Smooth muscle cell (in vitro differentiated cells): ENCODE data around the gene HOXB6. TPM values are rescaled to one million over a fixed set of nuclear protein-coding genes. Genes with fewer than 3 reads are reported as not detected.

Experiments
- DNase-seq: peaks from one replicate; lab custom pipeline; 2025; ENCODE audit not compliant: unreplicated experiment; lab: John Stamatoyannopoulos, UW
- H2AFZ ChIP-seq: fragments of 200-600 bp; sonication (generic); 2 replicates; pipeline ENCODE4 v1.6.0; 2016; ENCODE audit warnings: antibody characterized with exemption, low read depth, mild to moderate bottlenecking
- H3F3A ChIP-seq: fragments of 200-600 bp; sonication (generic); 2 replicates; pipeline ENCODE4 v1.6.0; 2017; ENCODE audit warnings: antibody characterized with exemption, low read depth
- H3K27ac ChIP-seq: fragments of 200-600 bp; sonication (generic); 2 replicates; pipeline ENCODE4 v1.5.1; 2016; ENCODE audit warnings: low read depth, mild to moderate bottlenecking
- H3K27me3 ChIP-seq: fragments of 200-600 bp; sonication (generic); 2 replicates; pipeline ENCODE4 v1.6.1; 2016; ENCODE audit warnings: low read depth, mild to moderate bottlenecking
- H3K36me3 ChIP-seq: fragments of 200-600 bp; sonication (generic); 2 replicates; pipeline ENCODE4 v1.5.1; 2016; ENCODE audit warnings: low read depth
- H3K4me1 ChIP-seq: fragments of 200-600 bp; sonication (generic); 2 replicates; pipeline ENCODE4 v1.5.1; 2016; ENCODE audit warnings: low read depth
- H3K4me2 ChIP-seq: fragments of 200-600 bp; sonication (generic); 2 replicates; pipeline ENCODE4 v1.6.0; 2016; ENCODE audit warnings: mild to moderate bottlenecking
- H3K4me3 ChIP-seq: fragments of 200-600 bp; sonication (generic); 2 replicates; pipeline ENCODE4 v1.5.1; 2016; ENCODE audit warnings: mild to moderate bottlenecking
- H3K79me2 ChIP-seq: fragments of 200-600 bp; sonication (generic); 2 replicates; pipeline ENCODE4 v1.6.0; 2016; ENCODE audit warnings: low read depth, mild to moderate bottlenecking
- H3K9ac ChIP-seq: fragments of 200-600 bp; sonication (generic); 2 replicates; pipeline ENCODE4 v1.6.0; 2016; ENCODE audit warnings: low read depth
- H3K9me3 ChIP-seq: fragments of 200-600 bp; sonication (generic); replicated peaks from 2 replicates; pipeline ENCODE4 v1.5.1; 2016; ENCODE audit warnings: low read depth
- H4K20me1 ChIP-seq: fragments of 200-600 bp; sonication (generic); 2 replicates; pipeline ENCODE4 v1.6.0; 2016; ENCODE audit warnings: low read depth
- WGBS: methylation state at CpG from one replicate; pipeline ENCODE4 v1.1.7; 2016; ENCODE audit warnings: low lambda C conversion rate; 5-methylcytosine and 5-hydroxymethylcytosine counted together
- polyA plus RNA-seq: library from polyadenylated mRNA; unstranded; fragments of >200 nt; fragmentation: Nextera tagmentation; extraction: Ambion mirVana; gene quantifications from 2 replicates; pipeline ENCODE4 v1.2.1, GENCODE V29; 2016
- total RNA-seq: library from RNA; depleted of rRNA; stranded (reverse); fragments of >200 nt; gene quantifications from 2 replicates; pipeline ENCODE4 v1.2.3, GENCODE V29; 2014
- TF ChIP-seq, protein P1 (sequence below): fragments of 200-600 bp; sonication (generic); IDR thresholded peaks from 2 replicates; pipeline ENCODE4 v1.5.1; 2017; ENCODE audit warnings: borderline replicate concordance, mild to moderate bottlenecking, antibody characterized with exemption; ENCODE audit not compliant: insufficient read depth, poor library complexity, severe bottlenecking

HOXB6 gene
- total and polyA plus RNA-seq, 2 experiments from 2014 or later: 6.3 to 9.3 TPM

GRCh38 chr17:48592577-48592976 is 12.2 kb downstream of the HOXB6 start:
- DNase-seq: no peak
- Histone ChIP-seq H3K79me2 (peaks cover 71% of the 10 kb centered on the region), H2AFZ (no peak overlapping the region), H3F3A (peaks cover 4% of the 10 kb centered on the region), H3K27ac (peak overlapping the region; percentile 35), H3K9ac (no peak overlapping the region), H3K4me3 (peak overlapping the region; percentile 46), H3K4me1 (peaks cover 9% of the 10 kb centered on the region), H3K4me2 (peak overlapping the region; percentile 98), H3K9me3 (no peaks in the 10 kb centered on the region), H3K27me3 (peaks cover 42% of the 10 kb centered on the region), H3K36me3 (no peaks in the 10 kb centered on the region), H4K20me1 (peaks cover 92% of the 10 kb centered on the region)
- TF ChIP-seq, protein P1, sequence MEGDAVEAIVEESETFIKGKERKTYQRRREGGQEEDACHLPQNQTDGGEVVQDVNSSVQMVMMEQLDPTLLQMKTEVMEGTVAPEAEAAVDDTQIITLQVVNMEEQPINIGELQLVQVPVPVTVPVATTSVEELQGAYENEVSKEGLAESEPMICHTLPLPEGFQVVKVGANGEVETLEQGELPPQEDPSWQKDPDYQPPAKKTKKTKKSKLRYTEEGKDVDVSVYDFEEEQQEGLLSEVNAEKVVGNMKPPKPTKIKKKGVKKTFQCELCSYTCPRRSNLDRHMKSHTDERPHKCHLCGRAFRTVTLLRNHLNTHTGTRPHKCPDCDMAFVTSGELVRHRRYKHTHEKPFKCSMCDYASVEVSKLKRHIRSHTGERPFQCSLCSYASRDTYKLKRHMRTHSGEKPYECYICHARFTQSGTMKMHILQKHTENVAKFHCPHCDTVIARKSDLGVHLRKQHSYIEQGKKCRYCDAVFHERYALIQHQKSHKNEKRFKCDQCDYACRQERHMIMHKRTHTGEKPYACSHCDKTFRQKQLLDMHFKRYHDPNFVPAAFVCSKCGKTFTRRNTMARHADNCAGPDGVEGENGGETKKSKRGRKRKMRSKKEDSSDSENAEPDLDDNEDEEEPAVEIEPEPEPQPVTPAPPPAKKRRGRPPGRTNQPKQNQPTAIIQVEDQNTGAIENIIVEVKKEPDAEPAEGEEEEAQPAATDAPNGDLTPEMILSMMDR: no peak
- 28% methylated on average over 14 of the region's 14 CpGs for WGBS

- TF ChIP-seq, protein P1: no peak
- DNase-seq: no peak
- Histone ChIP-seq H3K79me2 (peaks cover 71% of the 10 kb centered on the region), H3F3A (peaks cover 3% of the 10 kb centered on the region), H3K4me1 (peaks cover 9% of the 10 kb centered on the region), H3K27ac (no peak overlapping the region), H3K4me2 (peak overlapping the region; percentile 98), H3K9me3 (no peaks in the 10 kb centered on the region), H4K20me1 (peaks cover 92% of the 10 kb centered on the region), H3K36me3 (no peaks in the 10 kb centered on the region), H3K9ac (no peak overlapping the region), H3K4me3 (peak overlapping the region; percentile 46), H3K27me3 (peaks cover 46% of the 10 kb centered on the region), H2AFZ (no peak overlapping the region)
- WGBS: 51% methylated on average over 29 of the region's 33 CpGs
Observed at GRCh38 chr17:48592057-48592514, 12.7 kb downstream of the HOXB6 start.

DNA sequence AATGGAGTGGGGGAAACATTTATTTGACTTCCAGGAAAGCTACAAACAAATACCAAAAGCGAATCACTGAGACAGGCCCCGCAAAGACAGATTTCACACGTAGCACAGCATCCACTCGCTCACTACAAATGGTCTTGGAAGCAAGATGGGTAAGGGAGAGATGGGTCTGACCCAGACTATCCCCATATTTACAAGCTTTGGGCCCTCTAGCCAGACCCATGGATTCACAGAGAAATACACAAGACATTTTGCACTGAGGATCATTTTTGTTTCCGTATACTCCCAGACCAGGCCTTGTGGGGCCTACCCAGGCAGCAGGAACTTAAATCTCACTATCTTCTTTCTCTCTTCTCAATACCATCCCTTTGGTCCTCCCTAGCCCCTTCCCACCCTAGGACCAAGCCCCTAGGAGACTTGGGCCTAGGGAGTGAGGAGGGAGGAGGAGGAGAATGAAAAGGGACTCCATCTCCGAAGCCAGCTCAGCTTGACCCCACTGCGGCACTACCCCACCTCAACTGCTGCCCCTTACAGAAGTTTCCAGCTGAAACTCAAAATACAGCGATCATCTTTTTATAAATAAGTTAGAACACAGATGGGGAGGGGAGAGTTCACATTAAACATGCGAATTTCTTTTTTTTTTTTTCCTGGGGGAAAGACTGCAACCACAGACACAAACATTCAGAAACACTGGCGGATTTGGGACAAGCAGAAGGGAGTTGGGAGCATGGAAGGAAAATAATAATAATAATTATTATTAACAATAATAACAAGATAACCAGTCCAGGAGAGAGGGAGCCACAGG is 13.3 kb downstream of the HOXB6 start:
- H3K9ac ChIP-seq: no peak overlapping the region
- no peak overlapping the region for H3K27ac ChIP-seq
- TF ChIP-seq, protein P1: no peak

More for the DNA sequence above, 13.3 kb downstream of the HOXB6 start:
- Histone ChIP-seq H3K36me3 (no peaks in the 10 kb centered on the region), H3K4me3 (peak overlapping the region; percentile 46), H2AFZ (no peak overlapping the region), H3K79me2 (peaks cover 71% of the 10 kb centered on the region), H3K4me1 (peaks cover 9% of the 10 kb centered on the region), H4K20me1 (peaks cover 92% of the 10 kb centered on the region), H3K4me2 (peak overlapping the region; percentile 98), H3F3A (no peaks in the 10 kb centered on the region), H3K27me3 (peaks cover 53% of the 10 kb centered on the region), H3K9me3 (no peaks in the 10 kb centered on the region)
- WGBS: 89% methylated on average over 10 of the region's 10 CpGs
- no peak for DNase-seq
